GM12873 (cell line): Measurements from ENCODE around the gene CPT1A.
A peak's percentile ranks its signal among the peaks of the same experiment; 100 is the strongest.

Experiments used
- CTCF ChIP-seq: IDR thresholded peaks from 2 replicates; pipeline ENCODE4 v1.5.1; 2012; ENCODE audit warnings: low read depth, mild to moderate bottlenecking, moderate library complexity, low read length, control low read depth; ENCODE audit not compliant: insufficient read depth; ENCODE audit errors: missing control alignments

The CPT1A gene

GRCh38 chr11:68826726-68827125, 15.0 kb downstream of the CPT1A start:
- no peak for TF ChIP-seq CTCF

GRCh38 chr11:68825571-68825970, 16.1 kb downstream of the CPT1A start:
- TF ChIP-seq CTCF: peak; percentile 19

- TF ChIP-seq CTCF: no peak
Observed at GRCh38 chr11:68822546-68822945, 19.2 kb downstream of the CPT1A start.

- no peak for TF ChIP-seq CTCF
Observed at GRCh38 chr11:68821670-68822069, 20.0 kb downstream of the CPT1A start.

GRCh38 chr11:68819362-68819761, 22.4 kb downstream of the CPT1A start:
- no peak for TF ChIP-seq CTCF

- TF ChIP-seq CTCF: no peak
Observed at GRCh38 chr11:68818181-68818580, 23.5 kb downstream of the CPT1A start.

GRCh38 chr11:68817554-68817953, 24.2 kb downstream of the CPT1A start:
- TF ChIP-seq CTCF: no peak
